Esophagus squamous epithelium (tissue), 5 donors: ENCODE data around the gene PAM. TPM values are rescaled to one million over a fixed set of nuclear protein-coding genes. Genes with fewer than 3 reads are reported as not detected.

Source experiments
- DNase-seq: peaks from one replicate; lab custom pipeline; 2025; lab: John Stamatoyannopoulos, UW
- H3K27ac ChIP-seq, 4 donors: fragments of 200-600 bp; sonication (generic); one replicate each; pipeline ENCODE4 v1.5.1; 2016 to 2019; ENCODE audit warnings: mild to moderate bottlenecking in 1 of 4
- H3K27me3 ChIP-seq, 4 donors: fragments of 200-600 bp; sonication (generic); 1 replicate in 3 of 4; 2 replicates in 1 of 4; pipeline versions ENCODE4 v1.5.1 to v1.6.0; 2017 to 2021; ENCODE audit warnings: antibody characterized with exemption in 1 of 4
- H3K36me3 ChIP-seq, 3 donors: fragments of 200-600 bp; sonication (generic); one replicate each; pipeline ENCODE4 v1.5.1; 2016 to 2019
- H3K4me1 ChIP-seq, 3 donors: fragments of 200-600 bp; sonication (generic); one replicate each; pipeline ENCODE4 v1.5.1; 2017 to 2019
- H3K4me3 ChIP-seq, 4 donors: fragments of 200-600 bp; sonication (generic); 1 replicate in 3 of 4; 2 replicates in 1 of 4; pipeline ENCODE4 v1.5.1; 2016 to 2019; ENCODE audit warnings: mild to moderate bottlenecking in 2 of 4, moderate library complexity in 1 of 4
- H3K9me3 ChIP-seq, 3 donors: fragments of 200-600 bp; sonication (generic); one replicate each; pipeline ENCODE4 v1.5.1; 2016 to 2019
- CTCF ChIP-seq, 6 experiments: fragments of 450-650 bp in 4 of 6; fragments of 200-600 bp in 2 of 6; sonication (generic) in 2 of 6; IDR thresholded peaks; one replicate each; pipeline ENCODE4 v1.5.1; 2016 to 2019; ENCODE audit warnings: antibody characterized with exemption in 6 of 6, mild to moderate bottlenecking in 4 of 6, moderate library complexity in 4 of 6
- POLR2A ChIP-seq, 4 donors: fragments of 450-650 bp; IDR thresholded peaks; one replicate each; pipeline ENCODE4 v1.6.1; 2017; ENCODE audit warnings: antibody characterized with exemption in 4 of 4, mild to moderate bottlenecking in 4 of 4, moderate library complexity in 3 of 4
- WGBS, 2 donors: methylation state at CpG; one replicate each; pipeline ENCODE4 v1.1.5; 2018; 5-methylcytosine and 5-hydroxymethylcytosine counted together
- intact Hi-C: fragments of 100-400 bp; cut with DNase I; formaldehyde crosslinking; loops from one replicate; pipeline ENCODE4 v1.15.0; 2022
- total RNA-seq, 4 donors: library from RNA; depleted of rRNA; stranded (reverse); fragments of >200 nt; gene quantifications; one replicate each; pipeline ENCODE4 v1.1.0, GENCODE V29; 2016
- donor health status: DM: yes; HTN: yes; CAD: no.

PAM gene
- total RNA-seq, 4 donors from 2014 or later, result 33.0 to 88.5 (median 53.8) TPM

DNA sequence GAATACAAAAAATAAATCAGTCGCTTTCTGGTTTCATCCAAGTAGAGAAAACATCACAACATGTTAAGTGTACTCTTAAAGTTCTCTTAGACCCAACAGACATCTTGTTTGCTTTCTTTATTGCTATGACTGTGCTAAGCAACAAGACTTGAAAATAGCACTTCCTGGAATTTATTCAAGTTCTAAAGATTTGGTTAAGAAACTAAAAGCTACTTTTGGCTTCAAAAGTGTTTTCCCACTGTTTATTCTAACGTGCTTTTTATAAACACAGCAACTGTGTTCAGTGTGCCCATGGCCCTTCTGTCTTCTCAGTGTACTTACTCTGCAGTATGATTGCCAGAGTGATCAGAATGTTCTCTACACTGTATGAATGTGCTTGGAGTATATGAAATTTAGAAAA is 255.1 kb downstream of the PAM start:
- no peaks in the 10 kb centered on the region for H3K4me1 ChIP-seq
- no peak for DNase-seq
- WGBS, 2 donors, result 46 to 60% methylated on average over 2 of the region's 2 CpGs
- intact Hi-C loops, result no loop called here
- peaks cover 0 to 15% (median 0%) of the 10 kb centered on the region in 3 donors for H3K36me3 ChIP-seq
- H3K27ac ChIP-seq, result no peak overlapping the region
- TF ChIP-seq CTCF (IDR thresholded peaks at IDR 0.05), result no peak
- no peak for TF ChIP-seq POLR2A (IDR thresholded peaks at IDR 0.05)
- no peaks in the 10 kb centered on the region for H3K9me3 ChIP-seq
- H3K4me3 ChIP-seq, result no peak overlapping the region
- no peaks in the 10 kb centered on the region for H3K27me3 ChIP-seq

DNA sequence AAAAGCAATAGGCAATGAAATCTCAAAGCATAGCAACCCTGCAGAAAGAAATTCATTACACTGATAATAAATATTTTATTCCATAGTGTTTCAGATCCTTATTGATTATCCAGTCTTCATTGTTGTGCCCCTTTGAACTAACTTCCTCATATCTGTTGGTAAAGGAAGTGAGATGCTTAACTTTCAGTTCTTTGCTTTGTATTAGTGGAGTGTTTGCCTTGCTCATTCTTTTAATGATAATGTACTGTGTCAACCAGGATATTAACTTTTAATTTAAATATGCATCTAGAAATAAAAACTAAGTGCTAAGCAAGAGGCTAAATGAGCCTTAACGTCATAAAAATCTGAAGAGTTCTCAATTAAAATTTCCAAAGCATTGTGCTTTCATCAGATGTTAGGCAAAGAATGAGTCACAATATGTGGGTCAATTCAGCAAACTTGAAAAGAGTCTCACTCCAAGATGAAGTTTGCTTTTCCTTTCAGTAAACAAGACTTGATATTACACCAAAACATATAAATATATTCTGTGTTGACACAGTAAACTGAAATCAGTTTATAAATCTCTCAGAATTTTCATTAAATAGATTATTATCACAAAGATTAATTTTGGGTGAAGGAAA is 258.9 kb downstream of the PAM start:
- Histone ChIP-seq H3K4me3 (no peak overlapping the region), H3K36me3 (peaks cover 0 to 7% (median 0%) of the 10 kb centered on the region in 3 donors), H3K4me1 (no peaks in the 10 kb centered on the region), H3K27ac (no peak overlapping the region), H3K9me3 (no peaks in the 10 kb centered on the region), H3K27me3 (no peaks in the 10 kb centered on the region)
- DNase-seq, result no peak
- intact Hi-C loops, result no loop called here
- 38 to 69% methylated on average over 1 of the region's 1 CpG for WGBS, 2 donors
- TF ChIP-seq POLR2A (IDR thresholded peaks at IDR 0.05) (no peak), CTCF (IDR thresholded peaks at IDR 0.05) (no peak)

DNA sequence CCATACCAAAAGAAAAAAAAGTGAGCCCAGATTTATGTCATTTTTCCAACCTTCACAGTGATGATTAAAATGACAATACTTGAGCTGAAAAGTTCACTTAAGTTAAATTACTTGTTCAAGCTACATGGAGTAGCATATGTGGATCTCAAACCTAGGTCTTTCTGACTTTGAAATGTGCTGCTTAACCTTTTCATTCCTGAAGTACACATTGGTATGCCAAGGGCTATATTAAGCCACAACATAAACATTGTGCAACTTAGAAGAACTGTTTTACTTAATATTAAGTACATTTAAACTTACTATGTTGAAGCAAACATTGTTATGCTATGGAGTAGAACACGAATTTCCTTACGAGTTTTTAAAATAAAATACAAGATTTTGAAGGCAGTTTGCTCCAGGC is 259.9 kb downstream of the PAM start:
- H3K27ac ChIP-seq, result no peak overlapping the region
- WGBS, 2 donors, result 87 to 94% methylated on average over 2 of the region's 2 CpGs
- TF ChIP-seq POLR2A (IDR thresholded peaks at IDR 0.05) (no peak), CTCF (IDR thresholded peaks at IDR 0.05) (no peak)
- no peaks in the 10 kb centered on the region for H3K9me3 ChIP-seq
- H3K4me1 ChIP-seq, result no peaks in the 10 kb centered on the region
- H3K4me3 ChIP-seq, result no peak overlapping the region
- intact Hi-C loops, result no loop called here
- no peak for DNase-seq
- H3K27me3 ChIP-seq, result no peaks in the 10 kb centered on the region
- peaks cover 0 to 6% (median 0%) of the 10 kb centered on the region in 3 donors for H3K36me3 ChIP-seq

DNA sequence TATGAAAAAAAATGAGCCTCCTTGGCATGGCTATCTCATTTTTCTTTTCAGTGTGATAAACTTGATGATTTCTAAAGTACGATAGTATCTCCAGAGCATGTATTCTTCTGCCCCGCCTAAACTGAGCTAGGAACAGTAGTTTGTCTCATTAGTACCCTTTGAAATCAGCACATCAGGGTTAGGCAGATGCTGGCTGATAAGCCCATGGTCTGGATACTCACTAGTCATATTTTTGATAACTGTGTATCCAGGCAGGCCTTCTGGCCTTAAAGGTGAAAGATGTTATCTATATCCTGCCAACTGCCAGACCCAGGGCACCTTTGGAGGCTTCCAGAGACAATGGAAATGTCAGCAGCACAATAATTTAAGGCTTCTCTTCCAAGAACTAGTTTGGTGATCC is 261.1 kb downstream of the PAM start:
- no peaks in the 10 kb centered on the region for H3K4me1 ChIP-seq
- no peaks in the 10 kb centered on the region for H3K27me3 ChIP-seq
- DNase-seq, result no peak
- H3K36me3 ChIP-seq, result peaks cover 0 to 12% (median 0%) of the 10 kb centered on the region in 3 donors
- WGBS, 2 donors, result 74 to 91% methylated on average over 2 of the region's 2 CpGs
- no peak for TF ChIP-seq CTCF (IDR thresholded peaks at IDR 0.05)
- intact Hi-C loops, result no loop called here
- no peak overlapping the region for H3K27ac ChIP-seq
- no peaks in the 10 kb centered on the region for H3K9me3 ChIP-seq
- H3K4me3 ChIP-seq, result no peak overlapping the region

GRCh38 chr5:103019804-103020203 is 264.7 kb downstream of the PAM start:
- intact Hi-C loops, result no loop called here
- Histone ChIP-seq H3K36me3 (peaks cover 0 to 19% (median 0%) of the 10 kb centered on the region in 3 donors), H3K27ac (no peak overlapping the region), H3K4me3 (no peak overlapping the region), H3K4me1 (no peaks in the 10 kb centered on the region), H3K27me3 (no peaks in the 10 kb centered on the region), H3K9me3 (no peaks in the 10 kb centered on the region)
- TF ChIP-seq CTCF (IDR thresholded peaks at IDR 0.05), result no peak
- TF ChIP-seq POLR2A (IDR thresholded peaks at IDR 0.05), result no peak
- WGBS, 2 donors, result 75 to 82% methylated on average over 1 of the region's 1 CpG
- DNase-seq, result no peak
